Measurements from ENCODE around the gene PNLDC1. TPM values are rescaled to one million over a fixed set of nuclear protein-coding genes. Genes with fewer than 3 reads are reported as not detected.

PNLDC1 gene
- total RNA-seq, 4 donors from 2014 or later: 0.34 TPM; not detected in 3

- no peak for TF ChIP-seq CTCF (IDR thresholded peaks at IDR 0.05; ENCODE audit: low read depth)
These were observed 33.5 kb downstream of the PNLDC1 start for GRCh38 chr6:159833556-159833955.

GRCh38 chr6:159833997-159834603, 34.0 kb downstream of the PNLDC1 start:
- no peak for TF ChIP-seq CTCF (IDR thresholded peaks at IDR 0.05; ENCODE audit: low read depth)

GRCh38 chr6:159836718-159837490, 36.8 kb downstream of the PNLDC1 start:
- TF ChIP-seq CTCF (IDR thresholded peaks at IDR 0.05; ENCODE audit: low read depth): no peak

- no peak for TF ChIP-seq CTCF (IDR thresholded peaks at IDR 0.05; ENCODE audit: low read depth)
These were observed 37.4 kb downstream of the PNLDC1 start for GRCh38 chr6:159837511-159837910.

GRCh38 chr6:159838020-159838744, 38.1 kb downstream of the PNLDC1 start:
- no peak for TF ChIP-seq CTCF (IDR thresholded peaks at IDR 0.05; ENCODE audit: low read depth)

- no peak for TF ChIP-seq CTCF (IDR thresholded peaks at IDR 0.05; ENCODE audit: low read depth)
These were observed 42.0 kb downstream of the PNLDC1 start for GRCh38 chr6:159842035-159842434.

Data from subcutaneous adipose tissue (tissue), 4 donors.